PFSK-1 (cell line): ENCODE measurements around the gene TNFSF11.

Experiments
- FOXP2 ChIP-seq: optimal IDR thresholded peaks from 2 replicates; pipeline ENCODE3; 2011; ENCODE audit warnings: borderline replicate concordance, control low read depth, inconsistent platforms; ENCODE audit not compliant: insufficient read depth; ENCODE audit errors: extremely low read length, extremely low read depth
- POLR2AphosphoS5 ChIP-seq: IDR thresholded peaks from 2 replicates; pipeline ENCODE4 v1.6.1; 2012; ENCODE audit warnings: low read depth, mild to moderate bottlenecking, control low read depth, low read length, moderate library complexity
- REST ChIP-seq, 2 experiments: IDR thresholded peaks; 2 replicates each; pipeline versions ENCODE4 v1.6.1 to v1.8.0; 2011 to 2012; ENCODE audit warnings: low read depth in 2 of 2, low read length in 2 of 2, control low read depth in 1 of 2, inconsistent platforms in 1 of 2, mild to moderate bottlenecking in 1 of 2, moderate library complexity in 1 of 2; ENCODE audit not compliant: insufficient read depth in 1 of 2
- SIN3A ChIP-seq: IDR thresholded peaks from 2 replicates; pipeline ENCODE4 v1.6.1; 2012; ENCODE audit warnings: mild to moderate bottlenecking, low read length, moderate library complexity, borderline replicate concordance; ENCODE audit not compliant: insufficient read depth
- TAF1 ChIP-seq: IDR thresholded peaks from 2 replicates; pipeline ENCODE4 v1.6.1; 2012; ENCODE audit warnings: low read length, control low read depth, borderline replicate concordance; ENCODE audit not compliant: insufficient read depth

DNA sequence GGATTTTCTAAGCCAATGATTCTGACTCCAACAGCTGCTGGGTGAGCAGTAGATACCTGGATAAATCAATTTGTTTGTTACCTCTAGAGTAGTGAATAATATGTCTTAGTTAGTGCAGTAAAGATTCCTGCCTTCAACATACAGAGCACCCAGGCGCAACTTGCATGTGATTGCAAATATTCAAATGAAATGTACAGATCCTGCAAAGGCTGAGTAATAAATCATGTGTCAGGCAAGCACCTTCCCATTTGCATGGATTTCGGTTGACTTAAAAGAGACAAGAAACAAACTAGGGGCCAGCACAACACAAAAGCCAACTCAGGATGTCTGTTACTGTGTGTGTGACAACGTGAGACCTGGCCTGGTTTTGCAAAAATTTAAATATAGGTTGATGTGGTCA lies 79.7 kb downstream of the TNFSF11 start:
- TF ChIP-seq POLR2AphosphoS5: no peak
- TF ChIP-seq REST (IDR thresholded peaks at IDR 0.05; ENCODE audit: insufficient read depth in 1 of 2, low read depth in 2 of 2, low read length in 2 of 2): no peak
- no peak for TF ChIP-seq SIN3A
- TF ChIP-seq TAF1: no peak
- TF ChIP-seq FOXP2: no peak
